ENCODE data around the gene GLS. TPM values are rescaled to one million over a fixed set of nuclear protein-coding genes. Genes with fewer than 3 reads are reported as not detected.
"Not testable (repeated sequence)": the region's sequence is repeated elsewhere in the genome, so short reads cannot be mapped to it uniquely, and the experiment has no call there.

GLS gene
- total and polyA plus RNA-seq, 2 donors (not counting 1 experiment from before 2014, with no cell fraction given) = 123 to 192 TPM

DNA sequence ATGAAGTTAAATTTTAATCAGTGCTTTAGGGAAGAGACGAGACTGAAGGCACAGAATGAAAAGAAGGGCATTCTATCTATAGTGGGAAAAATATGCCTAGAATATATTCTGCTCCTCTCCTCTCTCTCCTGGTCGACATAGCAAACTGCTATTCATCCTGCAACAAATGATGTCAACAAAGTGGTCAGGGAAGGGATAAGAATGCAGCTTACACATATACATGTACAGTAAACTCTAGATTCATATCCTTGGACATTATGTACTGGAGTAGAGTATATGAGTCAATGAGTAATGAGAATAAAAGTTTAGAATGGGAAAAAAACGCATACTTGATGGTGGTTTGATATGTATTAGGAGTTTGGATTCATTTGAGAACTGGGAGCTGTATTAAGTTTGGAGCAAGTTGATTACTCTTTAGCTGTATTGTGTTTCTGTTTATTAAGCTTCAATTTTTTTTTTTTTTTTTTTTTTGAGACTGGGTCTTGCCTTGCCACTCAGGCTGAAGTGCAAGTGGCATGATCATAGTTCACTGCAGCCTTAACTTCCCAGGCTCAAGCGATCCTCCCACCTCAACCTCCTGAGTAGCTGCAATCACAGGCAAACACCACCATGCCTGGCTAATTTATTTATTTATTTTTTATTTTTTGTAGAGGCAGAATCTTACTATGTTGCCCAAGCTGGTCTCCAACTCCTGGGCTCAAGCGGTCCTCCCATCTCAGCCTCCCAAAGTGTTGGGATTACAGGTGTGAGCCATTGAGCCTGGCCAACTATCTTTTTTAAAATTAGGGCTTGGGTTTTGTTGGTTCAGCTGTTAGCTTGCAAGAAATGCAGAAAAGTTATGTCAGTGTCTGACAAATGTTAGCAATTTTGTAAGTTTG, 79.5 kb downstream of the GLS start:
- DNase-seq (ENCODE audit: low read depth in 2 of 2) = peak in 1 of 2 donors; percentile 43
- H3K4me1 ChIP-seq (ENCODE audit: control insufficient read depth, extremely low read depth, insufficient read depth, low read length) = no peaks in the 10 kb centered on the region
- no peaks in the 10 kb centered on the region for H3K36me3 ChIP-seq (ENCODE audit: control insufficient read depth, insufficient read depth, low read length)
- H3K27me3 ChIP-seq (ENCODE audit: control insufficient read depth, insufficient read depth, low read length) = no peaks in the 10 kb centered on the region
- H4K20me1 ChIP-seq (ENCODE audit: control insufficient read depth, extremely low read depth, insufficient read depth, low read length) = no peaks in the 10 kb centered on the region
- no peaks in the 10 kb centered on the region for H3K9me3 ChIP-seq (ENCODE audit: control insufficient read depth, insufficient read depth, low read depth, low read length)
- no peak overlapping the region for H3K9ac ChIP-seq (ENCODE audit: insufficient read depth, low read length)
- H3K4me3 ChIP-seq (replicated peaks in 1 of 4; ENCODE audit: control extremely low read depth in 1 of 4, insufficient read depth in 1 of 4, low read depth in 3 of 4, low read length in 4 of 4) = no peak overlapping the region
- TF ChIP-seq EZH2 (IDR thresholded peaks at IDR 0.05; ENCODE audit: low read length, missing control alignments) = no peak
- TF ChIP-seq, protein P1, sequence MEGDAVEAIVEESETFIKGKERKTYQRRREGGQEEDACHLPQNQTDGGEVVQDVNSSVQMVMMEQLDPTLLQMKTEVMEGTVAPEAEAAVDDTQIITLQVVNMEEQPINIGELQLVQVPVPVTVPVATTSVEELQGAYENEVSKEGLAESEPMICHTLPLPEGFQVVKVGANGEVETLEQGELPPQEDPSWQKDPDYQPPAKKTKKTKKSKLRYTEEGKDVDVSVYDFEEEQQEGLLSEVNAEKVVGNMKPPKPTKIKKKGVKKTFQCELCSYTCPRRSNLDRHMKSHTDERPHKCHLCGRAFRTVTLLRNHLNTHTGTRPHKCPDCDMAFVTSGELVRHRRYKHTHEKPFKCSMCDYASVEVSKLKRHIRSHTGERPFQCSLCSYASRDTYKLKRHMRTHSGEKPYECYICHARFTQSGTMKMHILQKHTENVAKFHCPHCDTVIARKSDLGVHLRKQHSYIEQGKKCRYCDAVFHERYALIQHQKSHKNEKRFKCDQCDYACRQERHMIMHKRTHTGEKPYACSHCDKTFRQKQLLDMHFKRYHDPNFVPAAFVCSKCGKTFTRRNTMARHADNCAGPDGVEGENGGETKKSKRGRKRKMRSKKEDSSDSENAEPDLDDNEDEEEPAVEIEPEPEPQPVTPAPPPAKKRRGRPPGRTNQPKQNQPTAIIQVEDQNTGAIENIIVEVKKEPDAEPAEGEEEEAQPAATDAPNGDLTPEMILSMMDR (conservative IDR thresholded peaks at IDR 0.05 in 1 of 2, IDR thresholded peaks at IDR 0.05 in 1 of 2; ENCODE audit: low read depth in 1 of 2, low read length in 2 of 2) = no peak
- no peak overlapping the region for H3K27ac ChIP-seq (ENCODE audit: insufficient read depth, low read length)
- no peaks in the 10 kb centered on the region for H3K79me2 ChIP-seq (ENCODE audit: control insufficient read depth, insufficient read depth, low read length)
- no peak overlapping the region for H2AFZ ChIP-seq (ENCODE audit: low read length)
- no peak overlapping the region for H3K4me2 ChIP-seq (ENCODE audit: extremely low read depth, insufficient read depth, low read length)

DNA sequence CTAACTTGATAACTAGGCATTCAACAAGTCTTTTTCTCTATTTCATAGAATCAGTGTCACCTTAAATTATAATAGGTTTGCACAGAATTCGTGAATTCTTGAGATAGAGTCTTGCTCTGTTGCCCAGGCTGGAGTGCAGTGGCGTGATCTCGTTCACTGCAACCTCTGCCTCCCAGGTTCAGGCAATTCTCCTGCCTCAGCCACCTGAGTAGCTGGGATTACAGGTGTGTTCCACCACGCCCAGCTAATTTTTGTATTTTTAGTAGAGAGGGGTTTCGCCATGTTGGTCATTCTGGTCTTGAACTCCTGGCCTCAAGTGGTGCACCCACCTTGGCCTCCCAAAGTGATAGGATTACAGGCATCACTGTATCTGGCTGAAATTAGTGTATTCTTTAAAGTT, 80.5 kb downstream of the GLS start:
- H3K9me3 ChIP-seq (ENCODE audit: control insufficient read depth, insufficient read depth, low read depth, low read length); H3K9ac ChIP-seq (ENCODE audit: insufficient read depth, low read length); DNase-seq (ENCODE audit: low read depth in 2 of 2); H4K20me1 ChIP-seq (ENCODE audit: control insufficient read depth, extremely low read depth, insufficient read depth, low read length); H3K27me3 ChIP-seq (ENCODE audit: control insufficient read depth, insufficient read depth, low read length); H3K27ac ChIP-seq (ENCODE audit: insufficient read depth, low read length); H3K79me2 ChIP-seq (ENCODE audit: control insufficient read depth, insufficient read depth, low read length); H3K4me2 ChIP-seq (ENCODE audit: extremely low read depth, insufficient read depth, low read length); H3K36me3 ChIP-seq (ENCODE audit: control insufficient read depth, insufficient read depth, low read length); H2AFZ ChIP-seq (ENCODE audit: low read length); H3K4me3 ChIP-seq (replicated peaks in 1 of 4; ENCODE audit: control extremely low read depth in 1 of 4, insufficient read depth in 1 of 4, low read depth in 3 of 4, low read length in 4 of 4); H3K4me1 ChIP-seq (ENCODE audit: control insufficient read depth, extremely low read depth, insufficient read depth, low read length): not testable (repeated sequence)

DNA sequence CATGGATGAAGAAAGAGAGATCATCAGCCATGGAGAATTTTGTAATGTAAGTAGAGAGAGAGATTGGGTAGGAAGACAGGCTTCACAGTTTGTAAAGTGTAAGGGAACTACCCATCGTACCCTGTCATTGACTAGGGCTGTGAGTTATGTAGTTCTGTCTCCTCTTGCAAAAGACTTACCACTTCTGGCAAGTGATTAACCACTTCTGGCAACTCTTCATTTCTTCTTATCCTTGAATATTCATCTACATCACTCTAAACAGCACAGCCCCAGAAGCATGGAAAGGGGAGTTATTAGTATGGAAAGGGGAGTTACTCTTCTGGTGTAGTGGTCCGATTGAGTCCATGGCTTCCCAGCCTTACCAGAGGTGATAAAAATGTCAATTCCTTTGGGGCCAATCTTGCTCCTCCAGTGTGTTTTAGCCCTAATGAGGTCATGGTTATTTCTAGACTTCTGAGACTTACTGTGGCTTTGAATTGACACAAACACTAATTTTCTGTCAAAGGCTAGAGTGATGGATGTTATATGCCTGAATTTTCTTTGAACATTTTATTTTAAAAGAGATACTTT, 81.4 kb downstream of the GLS start:
- DNase-seq (ENCODE audit: low read depth in 2 of 2) = peak; percentile 25 to 68
- H3K9ac ChIP-seq (ENCODE audit: insufficient read depth, low read length) = no peak overlapping the region
- no peaks in the 10 kb centered on the region for H3K79me2 ChIP-seq (ENCODE audit: control insufficient read depth, insufficient read depth, low read length)
- no peaks in the 10 kb centered on the region for H3K9me3 ChIP-seq (ENCODE audit: control insufficient read depth, insufficient read depth, low read depth, low read length)
- H3K4me1 ChIP-seq (ENCODE audit: control insufficient read depth, extremely low read depth, insufficient read depth, low read length) = no peaks in the 10 kb centered on the region
- H3K27me3 ChIP-seq (ENCODE audit: control insufficient read depth, insufficient read depth, low read length) = no peaks in the 10 kb centered on the region
- no peak overlapping the region for H2AFZ ChIP-seq (ENCODE audit: low read length)
- H4K20me1 ChIP-seq (ENCODE audit: control insufficient read depth, extremely low read depth, insufficient read depth, low read length) = no peaks in the 10 kb centered on the region
- H3K27ac ChIP-seq (ENCODE audit: insufficient read depth, low read length) = no peak overlapping the region
- no peak overlapping the region for H3K4me2 ChIP-seq (ENCODE audit: extremely low read depth, insufficient read depth, low read length)
- H3K4me3 ChIP-seq (replicated peaks in 1 of 4; ENCODE audit: control extremely low read depth in 1 of 4, insufficient read depth in 1 of 4, low read depth in 3 of 4, low read length in 4 of 4) = no peak overlapping the region
- TF ChIP-seq, protein P1 (conservative IDR thresholded peaks at IDR 0.05 in 1 of 2, IDR thresholded peaks at IDR 0.05 in 1 of 2; ENCODE audit: low read depth in 1 of 2, low read length in 2 of 2) = no peak
- no peak for TF ChIP-seq EZH2 (IDR thresholded peaks at IDR 0.05; ENCODE audit: low read length, missing control alignments)
- H3K36me3 ChIP-seq (ENCODE audit: control insufficient read depth, insufficient read depth, low read length) = peaks cover 2% of the 10 kb centered on the region
